HG03066 (cell line): ENCODE results near the gene TMCO4.
"Not testable (repeated sequence)": the region's sequence is repeated elsewhere in the genome, so short reads cannot be mapped to it uniquely, and the experiment has no call there.

Source experiments
- ATAC-seq: cut with Tn5 transposase; IDR thresholded peaks from one replicate; pipeline ENCODE4 v1.9.1; 2021; ENCODE audit warnings: low read depth; ENCODE audit not compliant: unreplicated experiment

Gene TMCO4

GRCh38 chr1:19799230-19800075, at the start of gene TMCO4:
Gene TMCO4, minus strand, starts transcription at chr1:19799916. Its CDS starts 19,158 bp downstream, at chr1:19780758.
- peak; percentile 53 for ATAC-seq

- not testable (repeated sequence) for ATAC-seq
These were observed 49.6 kb upstream of the TMCO4 start for GRCh38 chr1:19849307-19849706.

GRCh38 chr1:19847334-19847733, 47.6 kb upstream of the TMCO4 start:
- ATAC-seq: not testable (repeated sequence)

GRCh38 chr1:19846338-19846737, 46.6 kb upstream of the TMCO4 start:
- ATAC-seq: no peak

GRCh38 chr1:19845555-19845954, 45.8 kb upstream of the TMCO4 start:
- ATAC-seq: no peak

GRCh38 chr1:19844731-19845495, 45.2 kb upstream of the TMCO4 start:
- no peak for ATAC-seq

GRCh38 chr1:19840228-19840627, 40.5 kb upstream of the TMCO4 start:
- no peak for ATAC-seq

GRCh38 chr1:19837866-19838265, 38.1 kb upstream of the TMCO4 start:
- ATAC-seq: no peak

- ATAC-seq: no peak
These were observed 35.9 kb upstream of the TMCO4 start for GRCh38 chr1:19835578-19835977.

GRCh38 chr1:19831441-19831840, 31.7 kb upstream of the TMCO4 start:
- ATAC-seq: no peak

GRCh38 chr1:19828546-19828945, 28.8 kb upstream of the TMCO4 start:
- no peak for ATAC-seq

- no peak for ATAC-seq
These were observed 25.6 kb upstream of the TMCO4 start for GRCh38 chr1:19825298-19825697.

GRCh38 chr1:19824541-19824940, 24.8 kb upstream of the TMCO4 start:
- ATAC-seq: no peak

GRCh38 chr1:19824036-19824435, 24.3 kb upstream of the TMCO4 start:
- ATAC-seq: no peak

- ATAC-seq: no peak
These were observed 20.0 kb upstream of the TMCO4 start for GRCh38 chr1:19819701-19820100.

GRCh38 chr1:19818324-19818723, 18.6 kb upstream of the TMCO4 start:
- ATAC-seq: no peak

GRCh38 chr1:19817160-19817559, 17.4 kb upstream of the TMCO4 start:
- no peak for ATAC-seq

GRCh38 chr1:19816737-19817086, 17.0 kb upstream of the TMCO4 start:
- not testable (repeated sequence) for ATAC-seq

GRCh38 chr1:19815801-19816736, 16.4 kb upstream of the TMCO4 start:
- ATAC-seq: no peak

GRCh38 chr1:19814681-19815503, 15.2 kb upstream of the TMCO4 start, which contains the start of gene RNF186:
Gene RNF186, minus strand, starts transcription at chr1:19815283. Its CDS starts 182 bp downstream, at chr1:19815101.
- no peak for ATAC-seq
